Ishikawa (cell line): ENCODE measurements around the gene PTPRA.

Source experiments
- CEBPB ChIP-seq: IDR thresholded peaks from 2 replicates; pipeline ENCODE4 v1.6.1; 2012
- CREB1 ChIP-seq: IDR thresholded peaks from 2 replicates; pipeline ENCODE4 v1.6.1; 2012; ENCODE audit warnings: low read depth
- EGR1 ChIP-seq: IDR thresholded peaks from 2 replicates; pipeline ENCODE4 v1.6.1; 2012
- EP300 ChIP-seq: IDR thresholded peaks from 2 replicates; pipeline ENCODE4 v1.6.1; 2012; ENCODE audit warnings: borderline replicate concordance
- FOXM1 ChIP-seq: IDR thresholded peaks from 2 replicates; pipeline ENCODE4 v1.6.1; 2012; ENCODE audit warnings: low read depth, borderline replicate concordance
- MAX ChIP-seq: IDR thresholded peaks from 2 replicates; pipeline ENCODE4 v1.6.1; 2012
- NFIC ChIP-seq: IDR thresholded peaks from 2 replicates; pipeline ENCODE4 v1.6.1; 2012
- RAD21 ChIP-seq: IDR thresholded peaks from 2 replicates; pipeline ENCODE4 v1.6.1; 2012; ENCODE audit warnings: low read depth
- REST ChIP-seq: IDR thresholded peaks from 2 replicates; pipeline ENCODE4 v1.6.1; 2012; ENCODE audit warnings: low read depth, mild to moderate bottlenecking
- TAF1 ChIP-seq: IDR thresholded peaks from 2 replicates; pipeline ENCODE4 v1.6.1; 2012; ENCODE audit warnings: low read depth, mild to moderate bottlenecking
- TCF12 ChIP-seq: IDR thresholded peaks from 2 replicates; pipeline ENCODE4 v1.6.1; 2012; ENCODE audit warnings: low read depth
- TEAD4 ChIP-seq: IDR thresholded peaks from 2 replicates; pipeline ENCODE4 v1.6.1; 2012
- USF1 ChIP-seq: IDR thresholded peaks from 2 replicates; pipeline ENCODE4 v1.6.1; 2012
- YY1 ChIP-seq: IDR thresholded peaks from 2 replicates; pipeline ENCODE4 v1.6.1; 2012; ENCODE audit warnings: low read depth
- ZBTB7A ChIP-seq: IDR thresholded peaks from 2 replicates; pipeline ENCODE4 v1.6.1; 2012; ENCODE audit warnings: low read depth

PTPRA gene

GRCh38 chr20:3038454-3038853 lies 165.2 kb downstream of the PTPRA start:
- TF ChIP-seq TEAD4 (no peak), TAF1 (no peak), CREB1 (no peak)

DNA sequence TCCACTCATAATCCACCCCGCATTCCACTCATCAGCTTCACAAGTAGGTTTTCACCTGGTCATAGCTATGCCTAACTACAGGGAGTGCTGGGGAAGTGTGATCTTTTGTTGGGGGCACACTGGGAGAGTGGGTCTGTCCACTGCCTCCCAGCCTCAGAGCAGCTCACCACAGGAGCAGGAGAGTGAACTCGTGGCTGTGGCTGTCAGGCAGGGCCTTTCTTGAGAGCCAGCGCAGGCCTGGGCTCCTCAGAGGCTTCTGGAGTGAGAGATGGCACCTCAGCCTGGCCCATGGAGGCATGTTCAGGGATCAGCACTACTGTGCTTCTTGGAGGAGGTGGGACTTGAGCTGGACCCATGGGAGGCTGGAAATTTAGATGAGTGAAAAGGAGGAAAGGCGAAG lies 166.1 kb downstream of the PTPRA start:
- TF ChIP-seq EGR1 (no peak), EP300 (no peak)

- TF ChIP-seq TEAD4, result no peak
- no peak for TF ChIP-seq ZBTB7A
- TF ChIP-seq TAF1, result no peak
- no peak for TF ChIP-seq CREB1
- no peak for TF ChIP-seq FOXM1
Measured at GRCh38 chr20:3040086-3040485, 166.8 kb downstream of the PTPRA start.

GRCh38 chr20:3041854-3042409 lies 168.7 kb downstream of the PTPRA start:
- TF ChIP-seq REST (no peak), TAF1 (no peak), NFIC (no peak), YY1 (no peak), TCF12 (no peak), EP300 (no peak), USF1 (no peak), MAX (no peak), RAD21 (no peak), EGR1 (no peak)

- TF ChIP-seq USF1 (no peak), TCF12 (no peak), EGR1 (no peak), TEAD4 (no peak), RAD21 (no peak)
Measured at GRCh38 chr20:3042625-3043024, 169.3 kb downstream of the PTPRA start.

- TF ChIP-seq REST (no peak), USF1 (no peak), NFIC (no peak), CEBPB (no peak), EP300 (no peak), MAX (no peak), FOXM1 (no peak), TCF12 (no peak), EGR1 (no peak), TAF1 (no peak)
Measured at GRCh38 chr20:3043322-3043721, 170.0 kb downstream of the PTPRA start, which contains the start of gene GNRH2. Gene GNRH2 (plus strand): TSS chr20:3043622. CDS start chr20:3044415, 793 bp downstream.

GRCh38 chr20:3044336-3044965 lies 171.2 kb downstream of the PTPRA start:
- TF ChIP-seq REST, result no peak
- TF ChIP-seq TEAD4, result no peak
- TF ChIP-seq EGR1, result no peak
- TF ChIP-seq MAX, result no peak
- TF ChIP-seq RAD21, result no peak
- TF ChIP-seq NFIC, result no peak
- TF ChIP-seq USF1, result no peak
- TF ChIP-seq CREB1, result no peak
- no peak for TF ChIP-seq TAF1
- no peak for TF ChIP-seq TCF12
- TF ChIP-seq FOXM1, result no peak
- TF ChIP-seq ZBTB7A, result no peak
- TF ChIP-seq YY1, result no peak
- TF ChIP-seq EP300, result no peak
- no peak for TF ChIP-seq CEBPB
